Activated T-cell treated with anti-CD3 and anti-CD28 coated beads for 48 hours (primary cell): ENCODE data around the gene ATP5F1D.

Experiments
- DNase-seq: peaks from one replicate; pipeline ENCODE4 v3.0.0-alpha.2; 2020; ENCODE audit warnings: low read depth

Gene ATP5F1D

GRCh38 chr19:1248139-1248785, 6.7 kb downstream of the ATP5F1D start, which contains the start of gene MIDN:
Gene MIDN (plus strand): TSS chr19:1248583. CDS start chr19:1250297, 1,714 bp downstream.
- peak; percentile 68 for DNase-seq

- no peak for DNase-seq
These were observed 7.3 kb downstream of the ATP5F1D start for GRCh38 chr19:1248786-1249297.

- DNase-seq = peak; percentile 96
These were observed 7.9 kb downstream of the ATP5F1D start for GRCh38 chr19:1249298-1249989.

GRCh38 chr19:1249990-1250436, 8.5 kb downstream of the ATP5F1D start:
- DNase-seq = no peak

- no peak for DNase-seq
These were observed 9.1 kb downstream of the ATP5F1D start for GRCh38 chr19:1250437-1251260.

GRCh38 chr19:1251330-1252220, 10.0 kb downstream of the ATP5F1D start:
- peak; percentile 55 for DNase-seq

- DNase-seq = no peak
These were observed 10.8 kb downstream of the ATP5F1D start for GRCh38 chr19:1252221-1252820.

GRCh38 chr19:1252821-1253513, 11.4 kb downstream of the ATP5F1D start:
- DNase-seq = peak; percentile 69

GRCh38 chr19:1253514-1254080, 12.0 kb downstream of the ATP5F1D start:
- no peak for DNase-seq

GRCh38 chr19:1254081-1254527, 12.6 kb downstream of the ATP5F1D start:
- no peak for DNase-seq

GRCh38 chr19:1254530-1255185, 13.1 kb downstream of the ATP5F1D start:
- DNase-seq = no peak

- no peak for DNase-seq
These were observed 13.9 kb downstream of the ATP5F1D start for GRCh38 chr19:1255186-1256161.

GRCh38 chr19:1256646-1257474, 15.3 kb downstream of the ATP5F1D start:
- no peak for DNase-seq

GRCh38 chr19:1257475-1258162, 16.1 kb downstream of the ATP5F1D start:
- DNase-seq = no peak

GRCh38 chr19:1258163-1258492, 16.6 kb downstream of the ATP5F1D start:
- DNase-seq = no peak

GRCh38 chr19:1258707-1259205, 17.2 kb downstream of the ATP5F1D start:
- no peak for DNase-seq
